GM13977 (cell line): ENCODE results near the gene PRKCB.
"Not testable (repeated sequence)": the region's sequence is repeated elsewhere in the genome, so short reads cannot be mapped to it uniquely, and the experiment has no call there.

Source experiments
- DNase-seq: peaks from one replicate; pipeline ENCODE4 v3.0.0; 2012; ENCODE audit warnings: low spot score
- in situ Hi-C: fragments of 300-500 bp; cut with MboI; formaldehyde crosslinking; loops from one replicate; pipeline ENCODE4 v1.12.0; 2022; ENCODE audit warnings: low sequenced_read_pairs, low pct_unique_long_range_greater_than_20kb, mixed read lengths, inconsistent platforms; ENCODE audit not compliant: unreplicated experiment
- TF ChIP-seq, protein P1 (sequence below): IDR thresholded peaks from 2 replicates; pipeline ENCODE4 v1.5.1; 2012; ENCODE audit warnings: mild to moderate bottlenecking, control low read depth; ENCODE audit not compliant: insufficient read depth; ENCODE audit errors: extremely low read depth, missing control alignments

PRKCB gene

DNA sequence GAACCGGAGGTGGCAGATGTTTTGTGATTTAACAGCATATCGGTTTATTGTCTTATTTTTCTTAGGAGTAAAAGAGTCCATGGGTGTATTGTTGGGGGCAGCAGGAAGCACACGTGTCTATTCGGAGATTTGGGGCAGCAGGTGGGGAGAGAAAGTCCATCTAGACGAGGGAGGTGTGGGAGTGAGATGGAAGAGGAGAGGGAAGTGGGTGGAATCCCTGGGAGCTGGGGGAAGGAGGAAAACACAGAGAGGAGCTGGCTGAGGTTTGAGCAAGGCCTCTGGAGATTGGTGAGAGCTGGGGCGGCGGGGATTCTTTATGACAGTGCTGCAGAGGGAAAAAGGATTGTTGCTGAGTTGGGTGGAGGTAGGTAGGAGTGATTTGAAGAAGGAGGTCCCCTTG lies 72.1 kb downstream of the PRKCB start:
- in situ Hi-C loops: no loop called here
- TF ChIP-seq, protein P1, sequence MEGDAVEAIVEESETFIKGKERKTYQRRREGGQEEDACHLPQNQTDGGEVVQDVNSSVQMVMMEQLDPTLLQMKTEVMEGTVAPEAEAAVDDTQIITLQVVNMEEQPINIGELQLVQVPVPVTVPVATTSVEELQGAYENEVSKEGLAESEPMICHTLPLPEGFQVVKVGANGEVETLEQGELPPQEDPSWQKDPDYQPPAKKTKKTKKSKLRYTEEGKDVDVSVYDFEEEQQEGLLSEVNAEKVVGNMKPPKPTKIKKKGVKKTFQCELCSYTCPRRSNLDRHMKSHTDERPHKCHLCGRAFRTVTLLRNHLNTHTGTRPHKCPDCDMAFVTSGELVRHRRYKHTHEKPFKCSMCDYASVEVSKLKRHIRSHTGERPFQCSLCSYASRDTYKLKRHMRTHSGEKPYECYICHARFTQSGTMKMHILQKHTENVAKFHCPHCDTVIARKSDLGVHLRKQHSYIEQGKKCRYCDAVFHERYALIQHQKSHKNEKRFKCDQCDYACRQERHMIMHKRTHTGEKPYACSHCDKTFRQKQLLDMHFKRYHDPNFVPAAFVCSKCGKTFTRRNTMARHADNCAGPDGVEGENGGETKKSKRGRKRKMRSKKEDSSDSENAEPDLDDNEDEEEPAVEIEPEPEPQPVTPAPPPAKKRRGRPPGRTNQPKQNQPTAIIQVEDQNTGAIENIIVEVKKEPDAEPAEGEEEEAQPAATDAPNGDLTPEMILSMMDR: no peak
- no peak for DNase-seq

GRCh38 chr16:23908790-23909189 lies 73.0 kb downstream of the PRKCB start:
- in situ Hi-C loops: no loop called here
- TF ChIP-seq, protein P1: no peak
- DNase-seq: no peak

GRCh38 chr16:23909792-23910418 lies 74.1 kb downstream of the PRKCB start:
- TF ChIP-seq, protein P1: no peak
- in situ Hi-C loops: no loop called here
- no peak for DNase-seq

GRCh38 chr16:23914946-23915530 lies 79.3 kb downstream of the PRKCB start:
- no peak for DNase-seq
- in situ Hi-C loops: no loop called here

GRCh38 chr16:23916552-23916951 lies 80.8 kb downstream of the PRKCB start:
- DNase-seq, in situ Hi-C loops: not testable (repeated sequence)

More at GRCh38 chr16:23914946-23915530, 79.3 kb downstream of the PRKCB start:
- TF ChIP-seq, protein P1: no peak

DNA sequence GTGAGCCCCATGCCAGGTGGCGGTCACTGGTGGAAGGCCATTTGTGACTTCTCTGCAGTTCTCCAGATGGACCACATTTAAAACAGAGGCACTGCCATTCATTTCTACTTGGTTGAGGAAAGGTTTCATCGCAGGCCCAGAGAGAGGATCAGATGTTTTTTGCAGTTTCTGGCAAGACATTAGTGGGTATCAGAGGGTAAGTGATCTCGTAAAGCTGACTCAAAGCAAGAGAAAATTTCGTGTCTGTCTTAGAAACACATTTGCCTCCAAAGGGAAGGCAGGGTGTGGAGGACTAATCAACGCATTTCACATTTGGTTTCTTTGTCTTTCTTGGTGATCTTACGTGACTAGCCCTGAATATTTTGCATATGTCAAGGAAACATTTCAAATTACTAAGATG lies 81.8 kb downstream of the PRKCB start:
- peak; percentile 44 for DNase-seq
- in situ Hi-C loops: no loop called here
- TF ChIP-seq, protein P1: no peak

DNA sequence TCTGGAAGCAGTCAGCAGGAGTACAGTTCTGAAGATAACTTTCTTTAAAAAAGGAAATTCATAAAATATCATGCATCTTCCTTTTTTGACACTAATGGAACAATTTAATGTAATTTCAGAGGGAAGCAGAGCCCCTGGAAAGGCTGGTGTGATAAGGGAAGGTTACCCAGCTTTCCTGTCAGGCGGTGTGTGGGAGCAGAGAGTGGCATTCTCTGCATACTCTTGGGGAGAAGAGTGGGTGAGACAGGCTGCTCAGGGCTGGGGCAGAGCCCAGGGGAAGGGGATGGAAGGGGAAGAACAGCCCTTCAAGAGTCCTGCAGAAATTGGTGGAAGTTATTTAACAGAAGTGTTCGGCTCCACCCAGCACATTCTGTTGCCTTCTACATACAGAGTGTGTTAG lies 84.7 kb downstream of the PRKCB start:
- TF ChIP-seq, protein P1: no peak
- no peak for DNase-seq
- in situ Hi-C loops: no loop called here
